Measurements from ENCODE around the gene CFAP46.

- TF ChIP-seq CTCF (IDR thresholded peaks at IDR 0.05) = no peak
- no peak for TF ChIP-seq POLR2A (IDR thresholded peaks at IDR 0.05)
Measured at GRCh38 chr10:132786476-132786883, 155.9 kb downstream of the CFAP46 start.

All from lower leg skin (tissue), 3 donors.